Hepatocyte (in vitro differentiated cells): ENCODE measurements around the gene OR2L5.

Experiments
- EZH2 ChIP-seq: fragments of 200-600 bp; sonication (generic); IDR thresholded peaks from 2 replicates; pipeline ENCODE4 v1.6.1; 2016; ENCODE audit warnings: antibody characterized with exemption, mild to moderate bottlenecking, borderline replicate concordance
- EZH2phosphoT487 ChIP-seq: fragments of 200-600 bp; sonication (generic); IDR thresholded peaks from one replicate; pipeline ENCODE4 v1.6.1; 2018; ENCODE audit warnings: antibody characterized with exemption, mild to moderate bottlenecking, low read depth, moderate library complexity; ENCODE audit not compliant: unreplicated experiment, severe bottlenecking
- TF ChIP-seq, protein P1 (sequence below): fragments of 200-600 bp; sonication (generic); IDR thresholded peaks from 2 replicates; pipeline ENCODE4 v1.5.1; 2016; ENCODE audit warnings: antibody characterized with exemption, mild to moderate bottlenecking; ENCODE audit not compliant: poor library complexity

DNA sequence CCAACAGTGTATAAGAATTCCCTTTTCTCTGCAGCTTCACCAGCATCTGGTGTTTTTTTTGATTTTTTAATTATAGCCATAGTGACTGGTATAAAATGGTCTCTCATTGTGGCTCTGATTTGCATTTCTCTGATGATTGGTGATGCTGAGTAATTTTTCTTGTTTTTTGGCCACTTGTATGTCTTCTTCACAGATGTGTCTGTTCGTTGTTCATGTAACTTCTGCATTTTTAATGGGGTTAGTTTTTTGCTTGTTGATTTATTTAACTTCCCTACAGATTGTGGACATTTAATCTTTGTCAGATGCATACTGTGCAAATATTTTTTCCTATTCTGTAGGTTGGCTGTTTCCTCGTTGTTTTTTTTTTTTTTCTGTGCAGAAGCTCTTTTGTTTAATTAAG lies 20.5 kb upstream of the OR2L5 start:
- TF ChIP-seq, protein P1, sequence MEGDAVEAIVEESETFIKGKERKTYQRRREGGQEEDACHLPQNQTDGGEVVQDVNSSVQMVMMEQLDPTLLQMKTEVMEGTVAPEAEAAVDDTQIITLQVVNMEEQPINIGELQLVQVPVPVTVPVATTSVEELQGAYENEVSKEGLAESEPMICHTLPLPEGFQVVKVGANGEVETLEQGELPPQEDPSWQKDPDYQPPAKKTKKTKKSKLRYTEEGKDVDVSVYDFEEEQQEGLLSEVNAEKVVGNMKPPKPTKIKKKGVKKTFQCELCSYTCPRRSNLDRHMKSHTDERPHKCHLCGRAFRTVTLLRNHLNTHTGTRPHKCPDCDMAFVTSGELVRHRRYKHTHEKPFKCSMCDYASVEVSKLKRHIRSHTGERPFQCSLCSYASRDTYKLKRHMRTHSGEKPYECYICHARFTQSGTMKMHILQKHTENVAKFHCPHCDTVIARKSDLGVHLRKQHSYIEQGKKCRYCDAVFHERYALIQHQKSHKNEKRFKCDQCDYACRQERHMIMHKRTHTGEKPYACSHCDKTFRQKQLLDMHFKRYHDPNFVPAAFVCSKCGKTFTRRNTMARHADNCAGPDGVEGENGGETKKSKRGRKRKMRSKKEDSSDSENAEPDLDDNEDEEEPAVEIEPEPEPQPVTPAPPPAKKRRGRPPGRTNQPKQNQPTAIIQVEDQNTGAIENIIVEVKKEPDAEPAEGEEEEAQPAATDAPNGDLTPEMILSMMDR: no peak
- TF ChIP-seq EZH2 (no peak), EZH2phosphoT487 (no peak)
